HT1080 (cell line): ENCODE measurements around the gene EFNA3. TPM values are rescaled to one million over a fixed set of nuclear protein-coding genes. Genes with fewer than 3 reads are reported as not detected.
A peak's percentile ranks its signal among the peaks of the same experiment; 100 is the strongest.

Experiments
- DNase-seq: peaks from one replicate; pipeline ENCODE4 v3.0.0-alpha.2; 2015; ENCODE audit warnings: low read depth
- total RNA-seq: library from RNA; depleted of rRNA; stranded (reverse); fragments of >200 nt; shearing (Covaris generic); gene quantifications from 2 replicates; pipeline ENCODE4 v1.2.3, GENCODE V29; 2014

Gene EFNA3
- total RNA-seq, 1 experiment from 2014 or later, result 7.0 TPM

DNA sequence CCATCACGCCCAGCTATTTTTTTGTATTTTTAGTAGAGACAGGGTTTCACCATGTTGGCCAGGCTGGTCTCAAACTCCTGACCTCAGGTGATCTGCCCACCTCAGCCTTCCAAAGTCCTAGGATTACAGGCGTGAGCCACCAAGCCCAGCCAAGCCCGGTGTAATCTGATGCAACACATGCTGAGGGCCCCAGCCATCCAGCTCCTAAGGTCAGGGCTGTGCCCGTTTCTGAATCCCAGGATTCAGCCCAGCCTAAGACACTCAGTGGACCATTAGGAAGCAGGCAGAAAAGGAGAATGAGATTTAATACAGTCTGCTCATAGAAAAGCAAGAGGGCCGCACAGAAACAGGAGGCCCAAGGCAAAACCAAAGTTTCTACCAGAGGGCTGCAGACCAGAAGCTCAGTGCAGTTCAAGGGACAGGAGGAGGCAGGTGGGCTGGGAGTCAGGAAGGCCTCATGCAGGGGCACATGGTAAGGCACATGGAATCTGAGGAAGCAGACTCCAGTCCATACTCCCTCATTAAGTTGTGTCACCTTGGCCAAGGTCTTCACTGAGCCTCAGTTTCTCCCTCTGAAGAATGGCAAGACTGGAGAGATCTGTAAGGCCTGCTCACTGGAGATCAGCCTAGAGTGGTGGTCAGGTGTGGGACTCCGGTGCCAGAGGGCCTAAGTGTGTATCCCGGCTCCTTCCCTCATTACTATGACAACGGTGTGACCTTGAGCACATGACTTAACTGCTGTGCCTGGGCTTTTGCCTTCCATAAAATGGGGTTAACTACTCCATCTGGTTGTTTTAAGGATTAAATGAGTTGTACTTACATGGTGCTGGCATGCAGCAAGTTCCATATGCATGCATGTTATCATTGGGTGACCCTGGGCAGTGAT, 29.9 kb upstream of the EFNA3 start:
- no peak for DNase-seq

DNA sequence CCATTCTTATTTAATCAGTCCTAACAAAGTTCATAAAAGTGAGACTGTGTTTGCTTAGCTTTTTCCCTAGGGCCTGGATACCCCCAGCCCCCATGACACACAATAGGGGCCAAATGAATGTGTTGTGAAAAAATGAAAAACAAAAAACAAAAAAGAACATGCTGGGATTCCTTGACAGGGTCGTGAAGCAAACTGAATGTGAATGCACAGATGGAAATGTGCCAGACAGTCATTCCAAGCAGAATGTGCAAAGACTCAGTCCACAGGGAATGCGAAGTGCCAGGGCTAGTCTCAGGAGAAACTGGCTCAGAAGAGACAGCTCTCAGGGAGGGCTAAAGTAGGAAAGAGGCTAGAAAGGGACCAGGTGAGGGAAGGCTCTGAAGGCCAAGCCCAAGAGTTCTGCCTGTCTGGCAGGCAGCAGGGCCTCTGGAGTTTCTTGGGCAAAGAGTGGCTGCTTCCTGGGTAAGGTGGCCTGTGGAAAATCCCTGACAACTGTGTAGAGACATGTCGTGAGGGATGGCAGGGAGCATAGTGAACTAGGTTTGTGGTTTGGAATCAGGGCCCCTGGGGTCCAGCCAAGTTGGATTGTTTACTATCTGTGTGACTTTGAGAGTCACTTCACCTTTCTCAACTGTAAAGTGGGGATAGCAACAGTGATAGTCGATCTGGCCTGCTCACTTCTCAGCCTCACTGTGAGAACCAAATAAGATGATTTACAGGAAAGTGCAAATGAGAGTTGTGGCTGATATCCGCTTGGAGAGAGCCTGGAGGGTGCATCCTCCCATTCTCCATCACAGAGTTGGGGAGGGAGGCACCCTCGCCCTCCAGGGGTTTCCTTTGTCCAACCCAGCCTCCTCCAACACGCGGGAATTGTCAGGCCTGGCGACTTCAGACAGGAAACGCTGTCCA, 28.7 kb upstream of the EFNA3 start:
- DNase-seq, result no peak

DNA sequence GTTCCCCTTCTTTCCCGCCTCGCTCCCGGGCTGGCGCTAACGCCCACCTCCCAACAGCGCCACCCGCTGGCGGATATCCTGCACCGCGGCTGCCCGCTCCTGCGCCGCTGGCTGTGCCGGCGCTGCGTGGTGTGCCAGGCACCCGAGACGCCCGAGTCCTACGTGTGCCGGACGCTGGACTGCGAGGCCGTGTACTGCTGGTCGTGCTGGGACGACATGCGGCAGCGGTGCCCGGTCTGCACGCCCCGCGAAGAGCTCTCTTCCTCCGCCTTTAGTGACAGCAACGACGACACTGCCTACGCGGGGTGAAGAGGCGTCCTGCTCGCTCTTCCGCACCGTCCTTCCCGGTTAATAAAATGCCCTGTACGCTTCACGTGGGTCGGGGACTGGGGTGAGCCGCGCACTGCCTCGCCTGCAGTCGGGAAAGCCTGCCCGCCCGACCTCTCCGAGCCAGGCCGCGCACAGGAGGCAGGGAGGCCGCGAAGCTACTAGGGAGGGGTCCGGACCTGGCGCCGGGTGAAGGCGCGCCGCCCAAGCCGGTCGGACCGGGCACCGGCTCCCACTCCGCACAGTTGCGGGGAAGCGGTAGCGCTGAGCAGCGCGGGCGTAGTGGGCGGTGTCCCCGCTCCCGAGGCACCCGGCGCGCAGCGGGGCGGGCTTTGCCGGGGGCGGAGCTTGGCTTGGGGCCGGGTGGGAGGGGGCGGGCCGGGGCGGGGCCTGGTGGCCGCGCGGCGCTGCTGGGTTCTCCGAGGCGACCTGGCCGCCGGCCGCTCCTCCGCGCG, 27.9 kb upstream of the EFNA3 start, which contains the start of gene ADAM15:
TSS of gene ADAM15 (plus strand) at position 757 of the 782 bp plus-strand sequence. CDS start 71 bp downstream, outside the sequence.
- peak; percentile 77 for DNase-seq

DNA sequence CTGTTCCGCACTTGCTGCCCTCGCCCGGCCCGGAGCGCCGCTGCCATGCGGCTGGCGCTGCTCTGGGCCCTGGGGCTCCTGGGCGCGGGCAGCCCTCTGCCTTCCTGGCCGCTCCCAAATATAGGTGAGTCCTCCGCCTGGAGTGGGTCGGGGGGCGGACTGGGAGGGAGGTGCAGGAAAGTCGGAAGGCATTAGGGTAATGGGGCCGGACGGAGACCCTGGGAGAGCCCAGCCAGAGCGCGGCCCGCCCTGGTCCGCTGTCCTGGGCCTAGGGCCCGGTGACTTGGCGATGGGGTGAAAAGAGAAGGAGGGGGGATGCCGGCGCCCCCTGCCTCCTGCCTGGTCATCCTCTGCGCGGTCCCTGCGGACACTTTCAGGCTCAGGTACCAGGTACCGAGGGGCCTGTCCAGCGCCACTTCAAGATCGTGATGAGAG, 27.3 kb upstream of the EFNA3 start:
- DNase-seq, result no peak

DNA sequence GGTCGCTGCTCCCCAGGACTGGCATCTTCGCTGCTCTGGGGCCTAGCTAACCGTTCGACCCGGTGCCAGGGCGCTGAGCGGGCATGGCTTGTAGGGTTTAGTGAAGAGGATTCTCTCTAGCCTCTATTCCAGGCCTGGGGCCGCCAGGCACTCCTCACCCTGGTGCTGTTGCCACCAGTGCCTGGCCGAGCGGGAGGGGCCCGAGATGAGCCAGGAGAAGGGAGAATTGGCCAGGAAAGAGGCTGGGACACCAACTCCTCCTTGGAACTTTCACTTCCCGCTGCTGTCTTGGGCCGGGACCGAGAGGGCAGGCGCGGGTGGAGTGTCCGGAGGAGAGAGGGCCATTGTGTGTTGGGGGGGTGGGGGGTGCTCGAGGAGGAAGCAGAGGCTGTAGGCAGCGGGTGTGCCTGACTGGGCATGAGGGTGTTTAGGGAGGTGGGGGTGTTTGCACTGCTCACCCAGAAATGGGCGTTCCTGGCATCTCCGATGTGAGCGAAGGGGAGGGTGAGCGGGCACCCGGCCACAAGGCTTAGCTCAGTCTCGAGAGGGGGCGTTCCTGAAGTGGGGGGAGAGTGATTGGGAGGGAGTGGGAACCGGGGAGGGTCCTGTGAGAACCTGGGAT, 26.7 kb upstream of the EFNA3 start:
- DNase-seq, result peak; percentile 61

DNA sequence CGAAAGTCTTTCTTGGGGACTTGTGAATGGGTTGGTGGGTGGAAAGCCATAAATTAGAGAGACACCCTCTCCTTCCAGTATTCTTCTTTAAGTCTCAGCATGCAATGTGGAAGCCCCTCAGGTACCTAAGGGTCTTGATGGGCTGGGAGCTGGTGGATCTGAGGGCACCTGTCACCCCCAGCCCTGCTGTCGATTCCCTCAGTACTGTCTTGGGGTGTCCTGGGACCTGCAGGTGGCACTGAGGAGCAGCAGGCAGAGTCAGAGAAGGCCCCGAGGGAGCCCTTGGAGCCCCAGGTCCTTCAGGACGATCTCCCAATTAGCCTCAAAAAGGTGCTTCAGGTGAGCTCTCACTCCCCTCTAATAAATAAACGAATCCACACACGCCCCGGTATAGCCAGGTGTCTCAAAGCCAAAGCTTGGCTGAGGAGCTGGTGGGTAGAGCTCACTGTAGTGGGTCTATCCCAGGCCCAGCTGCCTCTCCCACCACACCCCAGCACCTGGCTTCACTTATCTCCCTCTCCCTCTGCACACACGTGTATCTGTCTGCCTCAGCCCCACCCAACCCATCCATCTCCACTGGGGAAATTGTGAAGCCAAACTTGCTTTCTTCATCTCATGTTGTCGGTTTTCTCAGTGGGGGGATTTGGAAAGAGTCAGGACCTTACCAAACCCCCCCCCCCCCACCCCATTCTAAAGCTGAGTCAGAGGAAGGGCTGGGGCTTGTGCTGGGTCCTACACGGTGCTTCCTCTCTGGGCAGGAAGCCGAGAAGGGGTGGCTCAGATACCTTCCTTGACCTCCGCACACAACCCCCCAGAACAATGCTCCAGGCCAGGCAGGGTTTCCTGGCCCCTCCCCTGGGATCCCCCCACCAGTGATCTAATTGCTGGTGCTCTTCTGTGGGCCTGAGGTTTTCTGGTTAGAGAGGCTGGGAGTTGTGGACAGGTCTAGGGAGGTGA, 25.9 kb upstream of the EFNA3 start:
- peak; percentile 61 for DNase-seq

DNA sequence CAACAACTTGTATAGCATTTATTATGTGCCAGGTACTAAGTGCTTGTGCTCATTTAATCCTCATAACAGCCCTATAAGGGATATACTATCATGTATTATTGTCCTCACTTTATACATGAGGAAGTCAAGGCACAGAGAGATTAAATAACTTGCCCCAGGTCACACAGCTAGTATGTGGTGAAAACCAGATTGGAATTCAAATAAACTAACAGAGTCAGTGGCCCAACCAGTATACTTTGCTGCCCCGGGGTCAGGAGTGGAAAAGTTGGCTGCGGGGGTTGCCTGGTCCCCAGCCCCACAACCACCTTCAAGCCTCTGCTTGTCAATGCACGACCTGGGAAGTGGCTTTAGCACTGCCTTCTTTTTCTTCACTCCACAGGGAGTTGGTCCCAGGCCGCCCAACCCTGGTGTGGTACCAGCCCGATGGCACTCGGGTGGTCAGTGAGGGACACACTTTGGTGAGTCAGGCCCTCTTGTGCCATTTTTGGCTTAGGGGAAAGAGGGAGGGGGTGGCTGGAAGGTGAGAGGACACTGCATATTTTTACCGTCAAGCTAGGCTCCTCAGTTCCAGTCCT, 25.0 kb upstream of the EFNA3 start:
- no peak for DNase-seq

DNA sequence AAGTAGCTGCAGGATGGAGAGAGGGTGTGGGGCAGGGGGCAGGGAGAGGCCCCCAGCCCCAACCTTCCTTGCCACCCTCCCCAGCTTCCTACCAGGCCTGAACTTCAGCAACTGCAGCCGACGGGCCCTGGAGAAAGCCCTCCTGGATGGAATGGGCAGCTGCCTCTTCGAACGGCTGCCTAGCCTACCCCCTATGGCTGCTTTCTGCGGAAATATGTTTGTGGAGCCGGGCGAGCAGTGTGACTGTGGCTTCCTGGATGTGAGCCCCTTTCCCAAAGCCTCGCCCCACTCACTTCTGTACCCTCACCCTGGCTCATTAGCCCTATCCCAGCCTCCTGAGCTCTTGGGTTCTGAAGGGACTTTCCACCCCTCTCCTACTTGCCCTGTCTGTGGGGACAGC, 21.5 kb upstream of the EFNA3 start:
- no peak for DNase-seq

DNA sequence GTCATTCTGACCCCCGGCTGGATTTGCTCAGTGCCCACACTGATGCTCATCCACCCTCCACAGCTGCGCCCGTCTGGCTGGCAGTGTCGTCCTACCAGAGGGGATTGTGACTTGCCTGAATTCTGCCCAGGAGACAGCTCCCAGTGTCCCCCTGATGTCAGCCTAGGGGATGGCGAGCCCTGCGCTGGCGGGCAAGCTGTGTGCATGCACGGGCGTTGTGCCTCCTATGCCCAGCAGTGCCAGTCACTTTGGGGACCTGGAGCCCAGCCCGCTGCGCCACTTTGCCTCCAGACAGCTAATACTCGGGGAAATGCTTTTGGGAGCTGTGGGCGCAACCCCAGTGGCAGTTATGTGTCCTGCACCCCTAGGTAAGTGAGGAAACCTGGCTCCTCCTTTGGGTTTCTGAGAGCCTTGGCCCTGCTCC, 20.8 kb upstream of the EFNA3 start:
- DNase-seq, result no peak

DNA sequence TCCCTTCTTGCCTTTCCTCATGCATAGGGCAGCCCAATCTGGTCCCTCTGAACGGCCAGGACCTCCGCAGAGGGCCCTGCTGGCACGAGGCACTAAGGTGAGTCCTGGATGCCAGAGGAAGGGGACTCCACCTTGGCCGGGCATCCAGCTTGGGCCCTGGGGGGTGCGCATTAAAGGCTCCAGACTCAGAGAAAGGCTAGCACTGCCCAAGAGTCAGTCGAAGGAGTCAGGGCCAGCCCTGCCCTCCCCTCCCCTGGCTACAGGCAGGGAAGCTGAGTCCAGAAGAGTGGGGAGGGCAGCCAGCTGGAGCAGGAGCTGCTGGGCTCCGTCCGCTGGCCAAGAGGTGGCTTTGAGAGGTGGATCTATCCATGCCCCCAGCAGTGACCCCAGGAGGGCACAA, 17.9 kb upstream of the EFNA3 start:
- DNase-seq, result no peak

DNA sequence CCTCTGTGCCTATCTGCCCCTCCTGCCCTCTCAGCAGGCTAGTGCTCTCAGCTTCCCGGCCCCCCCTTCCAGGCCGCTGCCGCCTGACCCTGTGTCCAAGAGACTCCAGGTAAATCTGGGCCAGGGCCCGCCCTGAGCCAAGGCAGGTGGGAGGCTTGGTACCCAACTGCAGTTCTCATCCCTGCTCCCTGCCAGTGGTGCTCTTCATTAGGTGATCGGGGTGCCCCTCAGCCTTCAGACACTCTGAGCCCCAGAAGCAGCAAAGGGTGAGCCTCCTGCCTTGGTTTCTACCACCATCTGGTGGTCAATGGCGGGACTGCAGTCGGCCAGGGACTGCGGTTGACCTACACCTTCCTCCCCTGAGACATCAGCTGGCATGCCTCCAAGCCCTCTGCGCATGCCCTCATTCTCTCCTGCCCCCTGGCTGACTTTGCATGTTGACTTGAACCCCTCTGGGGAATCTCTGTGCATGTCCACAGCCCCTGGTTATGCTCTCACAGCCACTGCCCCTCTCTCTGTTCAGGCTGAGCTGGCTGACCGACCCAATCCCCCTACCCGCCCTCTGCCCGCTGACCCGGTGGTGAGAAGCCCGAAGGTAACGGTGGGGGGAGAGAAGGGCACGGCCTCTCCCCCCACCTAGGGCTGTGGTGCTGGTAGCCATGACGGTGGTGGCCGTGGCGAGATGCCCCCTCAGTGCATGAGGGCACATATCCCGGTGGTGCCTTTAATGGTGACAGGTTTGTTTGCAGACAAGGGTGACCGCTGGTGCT, 17.1 kb upstream of the EFNA3 start:
- peak; percentile 90 for DNase-seq

DNA sequence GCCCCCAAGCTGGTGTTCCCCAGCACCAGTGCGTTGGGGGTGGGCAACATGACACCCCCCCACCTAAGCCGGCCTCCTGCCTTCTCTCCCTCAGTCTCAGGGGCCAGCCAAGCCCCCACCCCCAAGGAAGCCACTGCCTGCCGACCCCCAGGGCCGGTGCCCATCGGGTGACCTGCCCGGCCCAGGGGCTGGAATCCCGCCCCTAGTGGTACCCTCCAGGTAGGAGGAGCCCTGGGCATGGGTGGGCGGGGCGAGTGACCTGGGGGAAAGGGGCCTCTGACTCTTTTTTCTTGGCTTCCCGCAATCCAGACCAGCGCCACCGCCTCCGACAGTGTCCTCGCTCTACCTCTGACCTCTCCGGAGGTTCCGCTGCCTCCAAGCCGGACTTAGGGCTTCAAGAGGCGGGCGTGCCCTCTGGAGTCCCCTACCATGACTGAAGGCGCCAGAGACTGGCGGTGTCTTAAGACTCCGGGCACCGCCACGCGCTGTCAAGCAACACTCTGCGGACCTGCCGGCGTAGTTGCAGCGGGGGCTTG, 16.4 kb upstream of the EFNA3 start:
- no peak for DNase-seq

DNA sequence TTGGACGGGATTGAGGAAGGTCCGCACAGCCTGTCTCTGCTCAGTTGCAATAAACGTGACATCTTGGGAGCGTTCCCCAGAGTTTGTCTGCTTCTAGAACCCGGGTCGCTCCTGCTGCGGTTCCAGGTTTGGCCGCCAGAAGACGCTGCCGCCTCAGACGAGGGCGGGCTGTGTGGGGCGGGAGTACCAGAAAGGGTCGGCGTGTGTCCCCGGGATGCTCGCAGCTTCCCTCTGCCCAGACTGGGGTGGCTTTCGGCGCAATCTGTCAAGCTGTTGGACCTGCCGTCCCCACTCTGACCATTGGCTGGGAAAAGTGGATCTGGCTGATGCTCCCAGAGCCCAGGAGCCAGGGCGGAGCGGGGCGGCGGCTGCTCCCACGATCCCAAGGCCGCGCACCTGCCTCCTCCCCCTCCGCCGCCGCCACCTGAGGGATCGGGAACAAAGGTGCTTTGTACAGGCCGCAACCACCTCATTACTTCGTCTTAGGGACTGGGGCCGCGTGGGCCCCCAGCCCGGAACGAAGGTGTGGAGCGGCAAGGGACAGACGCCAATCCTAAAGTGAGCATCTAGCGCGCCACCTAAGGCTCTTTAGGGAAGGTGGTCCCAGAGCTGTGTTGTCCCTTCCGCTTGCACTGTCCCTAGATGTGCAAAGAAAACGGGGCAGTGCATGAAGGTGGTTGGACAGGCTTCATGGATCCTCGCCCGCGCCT, 15.8 kb upstream of the EFNA3 start:
- no peak for DNase-seq

DNA sequence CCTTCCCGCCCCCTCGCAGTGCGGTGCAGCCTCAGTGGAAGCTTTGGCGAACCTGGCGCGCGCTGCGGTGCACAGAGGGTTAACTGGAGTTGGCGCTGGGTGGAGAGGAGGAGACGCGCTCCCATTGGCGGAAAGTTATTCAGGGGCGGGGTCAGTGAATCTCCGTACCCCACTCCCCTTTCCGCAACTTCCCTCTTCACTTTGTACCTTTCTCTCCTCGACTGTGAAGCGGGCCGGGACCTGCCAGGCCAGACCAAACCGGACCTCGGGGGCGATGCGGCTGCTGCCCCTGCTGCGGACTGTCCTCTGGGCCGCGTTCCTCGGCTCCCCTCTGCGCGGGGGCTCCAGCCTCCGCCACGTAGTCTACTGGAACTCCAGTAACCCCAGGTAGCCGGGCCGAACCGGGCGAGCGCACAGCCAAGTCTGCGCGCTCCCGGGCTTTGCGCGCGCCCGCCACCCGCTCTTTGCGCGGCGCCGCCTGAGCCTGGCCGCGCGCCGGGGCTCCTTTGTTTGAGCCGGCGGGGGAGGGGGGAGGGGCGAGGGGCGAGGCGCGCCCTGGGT, 15.0 kb upstream of the EFNA3 start, which contains the start of gene EFNA4:
TSS of gene EFNA4 (plus strand) at position 191 of the 561 bp plus-strand sequence. CDS start at position 275, 84 bp downstream.
- DNase-seq, result peak; percentile 83

DNA sequence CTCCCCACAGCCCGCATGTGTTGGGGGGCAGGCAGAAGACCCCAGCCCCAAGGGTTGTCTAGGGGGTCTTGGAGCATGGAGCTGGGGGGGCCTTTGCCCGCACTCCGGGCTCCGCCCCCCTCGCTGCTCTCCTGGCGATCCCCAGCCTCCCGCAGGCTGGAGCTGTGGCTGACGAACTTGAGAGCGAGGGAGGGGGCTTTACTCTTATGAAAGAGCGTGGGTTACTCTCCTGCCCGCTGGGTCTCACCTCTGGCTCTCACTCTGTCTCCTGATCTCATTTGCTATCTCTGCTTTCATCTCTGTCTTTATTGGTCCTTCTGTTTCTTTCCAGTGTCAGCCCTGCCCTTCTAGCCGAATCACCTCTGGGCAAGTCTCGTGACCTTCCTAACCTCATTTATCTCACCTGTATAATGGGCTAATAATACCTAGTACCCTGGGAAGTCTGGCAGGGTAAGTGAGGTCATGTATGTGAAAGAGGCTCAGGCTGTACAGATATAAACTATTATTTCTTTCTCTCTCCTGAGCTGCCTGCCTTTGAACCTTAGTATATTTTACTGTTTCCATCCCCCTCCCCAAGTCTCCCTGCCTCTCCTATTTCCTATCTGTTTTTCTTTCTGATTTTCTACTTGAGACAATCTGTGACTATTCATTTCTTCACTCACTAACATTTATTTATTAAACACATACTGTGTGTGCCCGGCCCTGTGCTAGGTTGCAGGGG, 14.4 kb upstream of the EFNA3 start:
- no peak for DNase-seq

DNA sequence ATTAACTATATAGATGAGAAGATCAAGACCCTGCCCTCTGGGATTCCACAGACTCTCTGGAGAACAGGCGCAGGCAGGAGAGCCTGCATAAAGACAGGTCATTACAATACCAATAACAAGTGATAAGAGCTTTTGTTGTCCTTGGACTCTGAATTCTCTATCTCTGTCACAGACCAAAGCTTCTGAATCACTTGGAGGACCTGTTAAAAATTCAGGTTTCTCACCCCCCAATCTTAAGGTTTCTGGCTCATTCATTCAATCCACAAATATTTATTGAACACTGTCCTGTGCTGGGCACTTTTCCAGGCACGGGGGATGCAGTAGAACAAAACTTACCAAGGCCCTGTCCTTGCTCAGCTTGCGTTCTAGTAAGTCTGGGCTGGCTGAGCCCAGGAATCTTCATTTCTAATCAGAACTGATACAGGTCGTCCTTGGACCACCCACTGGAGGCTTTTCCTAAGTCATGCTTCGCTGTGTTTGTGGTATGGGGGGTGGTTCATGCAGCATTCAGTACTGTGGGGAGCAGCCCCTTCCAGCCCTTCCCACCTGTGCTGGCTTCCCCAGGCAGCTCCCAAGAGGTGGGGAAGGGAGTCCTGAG, 13.7 kb upstream of the EFNA3 start:
- no peak for DNase-seq
